SK-N-MC (cell line): ENCODE measurements around the gene NF2.

Experiments
- DNase-seq: peaks from one replicate; pipeline ENCODE4 v3.0.0-alpha.2; 2011; ENCODE audit warnings: low read depth, low spot score
- H3K27ac ChIP-seq: fragments of 200-600 bp; sonication (generic); 2 replicates; pipeline ENCODE4 v1.5.1; 2016; ENCODE audit warnings: mixed run types
- H3K36me3 ChIP-seq: fragments of 200-600 bp; sonication (generic); 2 replicates; pipeline ENCODE4 v1.6.1; 2017; ENCODE audit warnings: antibody characterized with exemption, low read length, mixed read lengths; ENCODE audit not compliant: insufficient read depth
- H3K4me3 ChIP-seq: fragments of 200-600 bp; sonication (generic); 2 replicates; pipeline ENCODE4 v1.5.1; 2016
- H3K9ac ChIP-seq: fragments of 200-600 bp; sonication (generic); 2 replicates; pipeline ENCODE4 v1.8.0; 2017; ENCODE audit warnings: mixed run types, mixed read lengths; ENCODE audit not compliant: insufficient read length
- H3K9me3 ChIP-seq: fragments of 200-600 bp; sonication (generic); 2 replicates; pipeline ENCODE4 v1.6.1; 2017; ENCODE audit warnings: low read depth, mild to moderate bottlenecking, antibody characterized with exemption, low read length, moderate library complexity, mixed read lengths
- EZH2 ChIP-seq: fragments of 200-600 bp; sonication (generic); IDR thresholded peaks from one replicate; pipeline ENCODE4 v1.6.1; 2017; ENCODE audit warnings: antibody characterized with exemption
- FOXP2 ChIP-seq: optimal IDR thresholded peaks from 2 replicates; pipeline ENCODE3; 2011; ENCODE audit warnings: mild to moderate bottlenecking, moderate library complexity; ENCODE audit not compliant: insufficient read depth; ENCODE audit errors: extremely low read length, control extremely low read depth
- POLR2AphosphoS5 ChIP-seq: IDR thresholded peaks from 2 replicates; pipeline ENCODE4 v1.6.1; 2012; ENCODE audit warnings: mild to moderate bottlenecking, low read depth, low read length, borderline replicate concordance

Gene NF2

DNA sequence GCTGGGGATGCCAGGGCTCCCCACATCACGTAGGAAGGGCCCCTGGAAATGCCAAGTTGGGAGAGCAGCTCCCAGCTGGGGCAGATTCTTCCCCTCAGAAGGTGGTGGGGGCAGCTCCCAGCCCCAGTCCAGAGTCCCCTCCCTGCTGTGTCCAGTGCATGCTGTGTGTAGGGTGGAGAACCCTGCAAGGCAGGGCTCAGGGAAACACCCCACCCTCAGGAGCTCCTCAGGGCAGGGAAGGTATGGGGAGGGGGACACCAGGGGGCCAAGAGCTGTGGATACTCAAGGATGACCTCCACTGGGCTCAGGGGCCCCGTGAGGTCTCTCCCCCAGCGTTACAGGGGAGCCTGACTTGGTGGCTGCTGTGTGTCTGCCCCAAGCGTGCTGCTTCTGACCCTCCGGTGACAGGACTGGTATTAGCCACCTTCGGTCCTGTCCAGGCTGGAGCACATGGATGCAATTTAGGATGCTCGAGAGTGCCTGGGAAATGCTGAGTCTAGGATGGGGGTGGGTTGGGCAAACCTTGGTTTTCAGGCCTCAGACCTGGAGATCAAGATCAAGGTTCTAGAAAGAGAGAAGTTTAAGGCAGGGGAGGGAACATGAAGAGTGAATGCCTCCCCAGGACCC, 100.2 kb downstream of the NF2 start:
- Histone ChIP-seq H3K4me3 (no peak overlapping the region), H3K36me3 (no peaks in the 10 kb centered on the region), H3K27ac (no peak overlapping the region), H3K9me3 (no peaks in the 10 kb centered on the region), H3K9ac (no peak overlapping the region)
- no peak for DNase-seq
- TF ChIP-seq POLR2AphosphoS5 (no peak), EZH2 (no peak), FOXP2 (no peak)

DNA sequence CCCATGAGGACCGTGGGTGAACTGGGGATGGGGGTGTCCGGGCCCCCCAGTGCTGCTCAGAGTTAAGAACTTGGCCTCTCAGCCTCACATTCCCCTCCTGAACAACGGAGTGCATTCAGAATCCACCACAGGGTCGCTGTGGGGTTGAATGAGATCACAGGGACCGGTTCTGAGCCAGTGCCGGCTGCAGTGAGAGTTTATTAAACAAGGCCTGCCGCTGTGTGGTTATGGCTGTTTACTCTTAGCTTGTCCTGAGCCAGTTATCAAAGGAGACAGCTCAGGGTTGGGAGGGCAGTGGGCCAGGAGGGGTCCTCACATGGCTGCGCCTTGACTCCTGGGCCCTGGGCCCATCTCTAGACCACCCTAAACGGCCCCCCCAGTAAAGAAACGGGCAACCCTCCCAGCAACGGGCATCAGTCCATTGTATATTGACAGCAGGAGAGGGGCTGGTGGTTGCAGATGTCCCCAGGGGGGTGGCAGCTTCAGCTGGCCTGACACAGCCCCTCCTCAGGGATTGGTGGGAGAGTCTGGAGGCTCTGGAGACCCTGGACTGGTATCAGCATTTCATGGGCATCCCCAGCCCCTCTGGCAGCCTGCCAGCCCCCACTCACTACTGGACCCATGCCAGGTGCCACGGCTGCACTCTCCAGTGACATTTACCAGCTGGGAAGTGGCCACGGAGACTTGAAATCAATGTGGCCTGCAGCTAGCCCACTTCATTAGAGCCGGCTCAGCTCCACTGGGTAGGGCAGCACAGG, 101.3 kb downstream of the NF2 start:
- H3K4me3 ChIP-seq: no peak overlapping the region
- H3K27ac ChIP-seq: no peak overlapping the region
- H3K9ac ChIP-seq: no peak overlapping the region
- H3K9me3 ChIP-seq: no peaks in the 10 kb centered on the region
- DNase-seq: no peak
- TF ChIP-seq POLR2AphosphoS5 (no peak), EZH2 (no peak), FOXP2 (no peak)
- no peaks in the 10 kb centered on the region for H3K36me3 ChIP-seq

GRCh38 chr22:29705651-29706050, 102.2 kb downstream of the NF2 start:
- no peaks in the 10 kb centered on the region for H3K9me3 ChIP-seq
- no peak for DNase-seq
- no peak overlapping the region for H3K27ac ChIP-seq
- no peak overlapping the region for H3K9ac ChIP-seq
- no peak for TF ChIP-seq FOXP2
- H3K4me3 ChIP-seq: no peak overlapping the region
- H3K36me3 ChIP-seq: no peaks in the 10 kb centered on the region

DNA sequence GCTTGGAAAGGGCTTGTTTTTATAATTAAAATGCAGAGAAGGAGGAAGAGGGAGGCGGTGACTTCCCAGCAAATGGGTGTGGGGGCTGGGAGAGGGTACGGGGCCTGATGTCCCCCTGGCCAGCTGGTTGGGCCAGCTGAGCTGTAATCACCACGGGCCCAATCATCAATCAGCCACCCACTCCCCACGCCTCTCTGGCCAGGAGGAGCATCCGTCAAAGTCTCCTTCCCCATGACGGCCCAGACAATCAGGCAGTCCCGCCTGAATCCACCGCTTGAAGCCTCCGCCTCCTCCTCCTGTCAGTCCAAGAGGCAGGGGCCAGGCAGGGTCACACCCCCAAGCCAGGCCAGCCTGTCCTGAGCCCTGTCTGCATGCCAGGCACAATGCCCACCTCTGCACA, 103.1 kb downstream of the NF2 start:
- no peaks in the 10 kb centered on the region for H3K9me3 ChIP-seq
- no peak overlapping the region for H3K27ac ChIP-seq
- no peak for DNase-seq
- H3K36me3 ChIP-seq: no peaks in the 10 kb centered on the region
- H3K4me3 ChIP-seq: no peak overlapping the region
- TF ChIP-seq EZH2 (no peak), FOXP2 (no peak), POLR2AphosphoS5 (no peak)
- no peak overlapping the region for H3K9ac ChIP-seq

DNA sequence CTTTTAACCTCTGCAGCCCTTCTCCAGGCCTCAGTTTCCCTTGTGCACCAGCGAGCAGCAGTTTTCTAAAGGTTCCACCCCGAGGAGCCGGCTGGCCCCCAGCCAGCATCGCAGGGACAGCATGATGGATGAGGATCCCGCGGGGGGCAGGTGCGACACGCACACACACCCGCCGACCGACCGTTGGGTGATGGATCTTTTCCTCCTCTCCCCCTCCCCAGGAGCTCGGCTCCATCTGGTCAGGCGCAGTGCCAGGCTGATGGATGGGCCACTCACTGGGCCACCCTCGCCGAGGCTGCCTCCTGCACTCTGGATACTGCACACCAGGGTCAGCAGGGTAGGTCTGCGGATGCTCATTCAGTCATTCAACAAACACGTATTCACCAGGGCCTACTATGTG, 103.6 kb downstream of the NF2 start:
- no peak for DNase-seq
- Histone ChIP-seq H3K27ac (no peak overlapping the region), H3K9ac (no peak overlapping the region), H3K36me3 (no peaks in the 10 kb centered on the region), H3K4me3 (no peak overlapping the region), H3K9me3 (no peaks in the 10 kb centered on the region)
- no peak for TF ChIP-seq POLR2AphosphoS5
- TF ChIP-seq EZH2: no peak
- no peak for TF ChIP-seq FOXP2

- TF ChIP-seq FOXP2 (no peak), POLR2AphosphoS5 (no peak), EZH2 (no peak)
- DNase-seq: no peak
- no peak overlapping the region for H3K27ac ChIP-seq
- no peaks in the 10 kb centered on the region for H3K36me3 ChIP-seq
- no peak overlapping the region for H3K4me3 ChIP-seq
- no peak overlapping the region for H3K9ac ChIP-seq
- no peaks in the 10 kb centered on the region for H3K9me3 ChIP-seq
Measured at GRCh38 chr22:29707471-29707870, 104.0 kb downstream of the NF2 start.

- no peak for TF ChIP-seq FOXP2
- TF ChIP-seq POLR2AphosphoS5: no peak
- TF ChIP-seq EZH2: no peak
- no peak overlapping the region for H3K27ac ChIP-seq
- no peak overlapping the region for H3K9ac ChIP-seq
- no peaks in the 10 kb centered on the region for H3K9me3 ChIP-seq
- DNase-seq: no peak
- no peaks in the 10 kb centered on the region for H3K36me3 ChIP-seq
- H3K4me3 ChIP-seq: no peak overlapping the region
Measured at GRCh38 chr22:29710193-29710592, 106.8 kb downstream of the NF2 start.

DNA sequence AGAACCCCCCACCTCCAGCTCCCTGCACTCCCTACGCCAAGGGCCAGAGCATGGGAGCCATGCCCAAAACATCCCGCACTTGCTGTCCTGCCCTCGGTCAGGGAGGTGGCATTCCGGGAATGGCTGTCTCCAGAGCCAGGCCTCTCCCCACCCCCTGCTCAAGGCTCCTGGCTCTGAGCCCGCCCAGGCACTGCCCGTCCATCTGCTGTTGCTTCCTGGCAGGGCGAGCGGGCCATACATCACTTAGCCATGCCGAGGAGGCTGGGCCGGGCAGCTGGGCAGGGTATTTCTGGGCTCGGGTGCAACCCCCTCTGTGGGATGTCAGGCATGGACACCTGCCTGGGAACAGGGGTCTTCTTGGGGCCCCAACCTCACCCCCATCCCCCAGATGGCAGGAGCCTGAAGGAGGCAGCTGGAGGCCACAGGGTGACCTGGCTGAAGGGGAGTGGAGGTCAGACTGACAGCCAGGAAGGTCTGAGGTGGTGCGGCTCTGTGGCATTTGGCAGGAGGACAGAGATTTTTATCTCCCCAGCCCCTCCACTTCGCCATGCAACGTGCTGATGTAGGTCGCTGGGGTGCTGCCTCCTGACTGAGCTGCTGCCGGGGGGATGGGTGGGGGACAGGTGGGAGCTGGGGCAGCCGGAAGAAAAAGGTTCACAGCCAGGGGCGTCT, 107.6 kb downstream of the NF2 start:
- Histone ChIP-seq H3K27ac (no peak overlapping the region), H3K4me3 (no peak overlapping the region), H3K9me3 (no peaks in the 10 kb centered on the region), H3K9ac (no peak overlapping the region), H3K36me3 (no peaks in the 10 kb centered on the region)
- DNase-seq: no peak
- TF ChIP-seq POLR2AphosphoS5 (no peak), FOXP2 (no peak), EZH2 (no peak)
